HG03097 (cell line): ENCODE data around the gene EEF1AKMT4.

ENCODE experiments used
- ATAC-seq: cut with Tn5 transposase; IDR thresholded peaks from one replicate; pipeline ENCODE4 v1.9.1; 2021; ENCODE audit not compliant: unreplicated experiment, low FRiP score

EEF1AKMT4 gene

DNA sequence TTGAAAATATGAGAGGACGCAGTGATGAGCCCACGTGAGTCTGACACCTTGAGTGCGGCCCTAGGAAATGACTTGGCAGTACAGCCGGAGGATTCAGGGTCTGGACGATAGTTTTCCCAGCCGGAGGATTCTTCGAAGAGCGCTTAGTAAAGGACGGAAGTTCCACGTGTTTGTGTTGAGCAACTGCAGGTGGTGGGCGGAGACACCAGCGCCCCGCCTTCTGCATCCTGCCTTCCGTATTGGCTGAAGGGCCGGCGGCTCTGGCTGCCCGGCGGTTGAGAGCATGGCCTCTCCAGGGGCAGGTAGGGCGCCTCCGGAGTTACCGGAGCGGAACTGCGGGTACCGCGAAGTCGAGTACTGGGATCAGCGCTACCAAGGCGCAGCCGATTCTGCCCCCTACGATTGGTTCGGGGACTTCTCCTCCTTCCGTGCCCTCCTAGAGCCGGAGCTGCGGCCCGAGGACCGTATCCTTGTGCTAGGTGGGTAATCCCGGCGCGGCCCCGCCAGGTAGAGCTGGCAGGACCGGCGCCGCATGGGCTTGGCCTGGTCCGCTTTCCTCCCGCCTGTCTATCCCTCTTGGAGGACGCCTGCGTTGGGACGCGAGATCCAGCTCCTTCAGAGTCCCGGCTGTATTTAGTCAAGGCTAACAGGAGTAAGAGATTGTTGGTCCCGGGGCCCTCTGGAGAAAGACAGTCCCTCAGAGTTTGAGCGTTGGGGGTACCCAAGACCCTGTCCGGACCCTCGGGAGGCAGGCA lies at the start of gene EEF1AKMT4:
TSS of gene EEF1AKMT4 (plus strand) at position 261 of the 755 bp plus-strand sequence. CDS start at position 284, 23 bp downstream.
- peak; percentile 89 for ATAC-seq

DNA sequence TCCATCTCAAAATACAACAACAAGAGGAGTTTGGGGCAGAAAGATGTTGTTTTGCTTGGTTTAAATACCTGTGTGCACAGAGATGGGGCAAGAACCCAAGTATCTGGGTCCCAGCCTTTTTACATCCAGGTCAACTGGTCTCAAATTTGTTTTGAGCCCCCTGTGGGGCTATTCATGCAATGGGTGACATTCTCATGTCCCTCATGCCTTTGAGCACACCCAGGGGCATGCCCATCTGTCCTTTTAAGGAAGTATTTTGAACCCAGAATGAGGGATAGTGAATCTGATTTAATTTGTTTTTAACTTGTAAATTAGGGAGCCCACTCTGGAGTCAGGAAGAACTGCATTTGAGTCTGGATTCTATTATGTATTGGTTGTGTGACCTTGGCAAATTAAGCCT lies 48.6 kb upstream of the EEF1AKMT4 start:
- no peak for ATAC-seq

DNA sequence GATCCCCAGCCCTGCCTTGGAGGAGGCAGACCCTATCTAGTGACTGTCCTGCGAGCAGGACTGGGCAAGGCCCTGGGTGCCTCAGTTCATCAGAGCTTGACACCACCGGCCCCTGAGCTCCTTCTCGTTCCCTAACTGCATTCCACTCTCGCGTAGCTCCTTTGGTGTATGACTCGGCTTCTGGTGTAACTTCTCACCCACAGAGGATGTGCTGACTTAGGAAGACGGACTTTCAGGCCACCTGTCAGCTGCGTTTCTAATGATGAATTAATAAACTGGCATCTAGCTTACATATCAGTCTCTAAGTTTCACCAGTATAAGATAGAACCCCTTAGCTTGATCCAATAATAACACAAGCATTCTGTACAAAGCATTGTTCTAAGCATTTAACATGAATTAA lies 45.9 kb upstream of the EEF1AKMT4 start:
- ATAC-seq: no peak

DNA sequence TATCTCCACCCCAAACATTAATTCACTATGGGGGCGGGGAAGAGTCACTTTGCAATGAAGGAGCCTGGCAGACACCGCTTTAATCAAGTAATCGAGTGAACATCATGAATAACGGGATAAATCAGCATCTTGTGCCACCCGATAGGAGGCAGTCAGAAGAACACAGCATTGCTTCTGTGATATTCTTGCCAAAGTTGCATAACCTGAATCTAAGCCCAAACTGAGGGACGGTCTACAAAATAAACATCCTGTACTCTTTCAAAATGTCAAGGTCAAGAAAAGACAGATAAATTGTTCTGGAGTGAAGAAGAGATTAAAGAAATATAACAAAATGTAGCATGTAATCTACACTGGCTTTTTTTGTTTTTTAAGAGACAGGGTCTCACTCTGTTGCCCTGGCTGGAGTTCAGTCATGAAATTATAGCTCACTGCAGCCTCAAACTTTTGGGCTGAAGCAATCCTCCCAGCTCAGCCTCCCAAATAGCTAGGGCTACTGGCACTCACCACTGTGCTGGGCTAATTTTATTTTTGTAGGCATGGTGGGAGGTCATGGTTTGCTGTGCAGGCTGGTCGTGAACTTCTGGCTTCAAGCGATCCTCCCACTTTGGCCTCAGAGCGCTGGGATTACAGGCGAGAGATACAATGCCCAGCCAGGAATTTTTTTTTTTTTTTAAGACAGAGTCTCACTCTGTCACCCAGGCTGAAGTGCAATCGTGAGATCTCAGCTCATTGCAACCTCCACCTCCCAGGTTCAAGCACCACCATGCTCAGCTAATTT lies 40.1 kb upstream of the EEF1AKMT4 start:
- ATAC-seq: no peak

DNA sequence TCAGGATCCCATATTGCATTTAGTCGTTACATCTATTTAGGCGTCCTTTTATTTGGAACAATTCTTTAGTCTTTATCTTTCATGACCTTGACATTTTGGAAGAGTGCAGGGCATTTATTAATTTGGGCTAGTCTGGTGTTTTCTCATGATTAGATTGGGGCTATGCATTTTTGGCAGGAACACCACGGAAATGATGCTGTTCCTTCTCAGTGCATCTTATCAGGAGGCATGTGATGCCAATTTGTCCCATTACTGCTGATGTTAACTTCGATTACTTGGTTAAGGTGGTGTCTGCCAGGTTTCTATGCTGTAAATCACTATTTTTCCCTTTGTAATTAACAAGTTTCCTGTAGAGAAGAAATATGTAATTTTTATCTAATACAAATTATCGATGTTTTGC lies 38.2 kb upstream of the EEF1AKMT4 start:
- no peak for ATAC-seq

DNA sequence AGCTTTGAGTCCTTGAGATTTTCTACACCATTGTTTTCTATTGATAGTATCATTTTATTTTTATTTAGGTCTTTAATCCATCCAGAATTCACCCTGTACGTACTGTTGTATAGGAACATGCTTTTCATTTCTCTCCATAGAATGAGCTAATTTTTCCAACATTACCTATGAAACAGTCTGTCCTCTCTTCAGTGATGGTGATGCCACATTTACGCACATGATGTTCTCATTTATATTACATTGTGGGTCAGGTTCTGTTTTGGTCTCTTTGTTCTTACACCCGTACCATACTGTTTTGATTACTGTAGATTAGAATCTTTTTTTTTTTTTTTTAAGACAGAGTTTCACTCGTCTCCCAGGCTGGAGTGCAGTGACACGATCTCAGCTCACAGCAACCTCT lies 37.8 kb upstream of the EEF1AKMT4 start:
- no peak for ATAC-seq

DNA sequence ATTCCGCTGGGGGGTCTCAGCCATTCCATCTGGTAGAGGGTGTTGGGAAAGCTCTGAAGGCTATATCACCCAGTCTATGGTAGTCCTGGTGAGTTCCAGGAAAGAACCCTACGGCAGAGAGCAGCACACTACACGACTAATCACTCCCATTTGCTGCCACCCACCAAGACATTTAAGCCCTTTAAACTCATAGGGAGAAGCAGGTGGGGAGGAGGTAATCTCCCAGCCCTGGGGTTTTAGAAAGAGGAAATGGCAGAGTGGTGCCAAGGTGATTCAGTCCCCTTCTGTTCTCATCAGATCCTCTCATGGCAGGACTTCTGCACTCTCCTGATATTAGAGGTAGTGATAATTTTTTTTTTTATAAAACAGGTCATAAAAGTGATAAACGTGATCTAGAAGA lies 30.7 kb upstream of the EEF1AKMT4 start:
- no peak for ATAC-seq

DNA sequence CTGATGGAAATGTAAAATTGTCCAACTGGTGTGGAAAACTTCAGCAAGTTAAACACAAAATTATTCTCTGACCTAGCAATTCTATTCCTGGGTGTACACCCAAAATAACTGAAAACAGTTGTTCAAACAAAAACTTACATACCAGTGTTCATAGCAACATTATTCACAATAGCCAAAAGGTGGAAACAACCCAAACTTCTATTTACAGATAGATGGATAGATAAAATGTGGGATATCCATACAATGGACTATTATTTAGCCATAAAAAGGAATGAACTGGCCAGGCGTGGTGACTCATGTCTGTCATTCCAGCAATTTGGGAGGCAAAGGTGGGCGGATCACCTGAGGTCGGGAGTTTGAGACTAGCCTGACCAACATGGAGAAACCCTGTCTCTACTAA lies 27.0 kb upstream of the EEF1AKMT4 start:
- no peak for ATAC-seq

DNA sequence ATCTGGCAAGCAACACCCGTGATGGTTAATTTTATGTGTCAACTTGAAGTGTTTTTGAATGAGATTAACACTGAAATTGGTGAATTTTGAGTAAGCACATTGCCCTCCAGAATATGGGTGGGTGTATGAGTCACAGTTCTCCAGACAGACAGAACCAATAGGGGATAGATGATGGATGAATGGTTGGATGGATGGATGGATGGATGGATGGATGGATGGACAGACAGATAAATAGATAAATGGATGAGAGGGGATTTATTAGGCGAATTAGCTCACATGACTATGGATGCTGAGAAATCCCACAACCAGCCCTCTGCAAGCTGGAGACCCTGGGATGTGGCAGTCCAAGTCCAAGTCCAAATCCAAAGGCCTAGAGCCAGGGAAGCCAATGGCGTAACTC lies 25.5 kb upstream of the EEF1AKMT4 start:
- ATAC-seq: no peak

DNA sequence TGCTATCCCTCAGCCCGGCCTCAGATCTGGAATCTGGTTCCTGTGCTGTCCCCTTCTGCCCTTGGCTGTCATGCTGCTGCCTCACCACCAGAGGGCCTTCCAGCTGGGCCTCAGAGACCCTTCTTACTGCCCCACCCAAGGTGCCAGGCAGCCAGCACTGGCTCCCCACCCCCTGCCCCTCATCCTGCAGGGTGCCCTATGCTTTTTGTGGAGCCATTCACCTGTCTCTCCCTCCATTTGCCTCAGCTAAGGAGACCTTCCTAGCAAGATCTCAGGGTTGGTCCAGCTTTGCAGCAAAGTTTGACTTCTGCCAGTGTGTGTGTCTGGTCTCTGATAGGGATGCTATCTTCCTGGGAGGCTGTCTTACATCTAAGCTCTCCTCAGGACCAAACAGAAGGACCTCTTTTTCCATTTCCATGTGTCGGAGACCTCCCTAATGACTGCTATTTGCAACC lies 22.0 kb upstream of the EEF1AKMT4 start:
- no peak for ATAC-seq

DNA sequence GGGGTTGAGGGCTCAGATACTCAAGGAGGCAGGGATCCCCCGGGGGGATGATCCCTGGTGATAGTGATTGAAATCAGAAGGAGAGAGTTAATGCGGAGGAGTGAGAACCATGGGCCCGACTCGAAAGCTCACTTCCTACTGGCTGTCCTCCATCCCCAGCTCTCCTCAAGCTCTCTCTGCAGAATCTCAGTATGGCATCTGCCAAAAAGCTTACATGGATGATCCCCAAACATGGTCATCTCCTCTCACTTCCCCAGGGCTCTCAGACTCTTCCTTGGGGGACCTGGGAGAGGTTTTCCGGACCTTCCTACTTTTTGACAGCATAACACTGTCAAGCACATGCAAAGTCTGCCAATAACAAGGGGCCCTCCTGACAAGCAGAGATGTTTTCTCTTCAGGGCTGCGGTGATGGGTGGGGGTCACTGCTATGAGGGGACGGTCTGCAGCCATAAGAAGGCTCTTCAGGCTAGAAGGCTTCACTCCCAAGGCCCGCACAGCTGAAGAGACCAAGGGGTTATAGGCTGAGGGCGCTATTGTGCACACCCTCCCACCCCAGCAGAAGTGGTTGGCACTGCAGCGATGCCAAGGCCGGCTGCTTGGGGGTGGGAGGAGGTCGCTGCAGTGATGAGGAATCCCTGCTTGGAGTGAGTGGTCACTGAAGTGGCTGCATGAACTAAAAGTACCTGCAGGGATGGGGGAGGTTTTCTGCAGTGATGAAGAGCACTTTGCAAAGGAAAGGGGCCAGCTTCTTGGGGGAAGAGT lies 20.9 kb upstream of the EEF1AKMT4 start:
- ATAC-seq: no peak

DNA sequence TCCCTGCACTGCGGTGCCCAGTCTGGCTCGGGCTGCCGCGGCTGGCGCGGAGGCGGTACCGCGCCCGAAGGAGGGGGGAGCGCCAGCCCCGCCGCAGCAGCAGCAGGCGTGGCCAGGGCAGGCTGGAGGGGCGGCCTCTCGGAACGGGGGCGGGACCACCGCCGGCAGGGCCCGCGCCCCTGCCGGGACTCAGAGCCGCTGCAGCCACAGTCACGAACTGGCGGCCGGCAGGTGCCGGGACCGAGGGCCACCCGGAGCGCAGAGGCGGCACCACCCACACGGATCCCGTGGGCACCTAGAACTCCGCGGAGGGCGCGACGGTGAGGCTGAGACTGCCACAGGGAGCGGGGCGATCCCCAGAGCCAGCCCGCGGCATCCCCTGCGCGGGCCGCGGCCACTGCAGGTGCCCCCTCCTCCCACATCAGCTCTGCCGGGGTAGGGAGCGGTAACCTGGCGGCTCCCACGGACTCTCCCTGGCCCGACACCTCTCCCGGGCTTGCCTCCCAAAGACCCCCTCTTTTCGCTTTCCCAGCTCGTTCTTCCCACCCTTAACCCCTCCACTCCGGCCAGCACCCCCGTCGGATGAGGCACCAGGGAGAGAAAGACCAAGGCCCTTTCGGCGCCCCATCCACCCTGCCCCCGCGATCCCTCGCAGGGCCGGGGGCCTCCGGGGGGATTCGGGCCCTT lies 19.9 kb upstream of the EEF1AKMT4 start, which contains the start of gene VWA5B2:
TSS of gene VWA5B2 (plus strand) at position 192 of the 687 bp plus-strand sequence. CDS start 944 bp downstream, outside the sequence.
- ATAC-seq: no peak

DNA sequence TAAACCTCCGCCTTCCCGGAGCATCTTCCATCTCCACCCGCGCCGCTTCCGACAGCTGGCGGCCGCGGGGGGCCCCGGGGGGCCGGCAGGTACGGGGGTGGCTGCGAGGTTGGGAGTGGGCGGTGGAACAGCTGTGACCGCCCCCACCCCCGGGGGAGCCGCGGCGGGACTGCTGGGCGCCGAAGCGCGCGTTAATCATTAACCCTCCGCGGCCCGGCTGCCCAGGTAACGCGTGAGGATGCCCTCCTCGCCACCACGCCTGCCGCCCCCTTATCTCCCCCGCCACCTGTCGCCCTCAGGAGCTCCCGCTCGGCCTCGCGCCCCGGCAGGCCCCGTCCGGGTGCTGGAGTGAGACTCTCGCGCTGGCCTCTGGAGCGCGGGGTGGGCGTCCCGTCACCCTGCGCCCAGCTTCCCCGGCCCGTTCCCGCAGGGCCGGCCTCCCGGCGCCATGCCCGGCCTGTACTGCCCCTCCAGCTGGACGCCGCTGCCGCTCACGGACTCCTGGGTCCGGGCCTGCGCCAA lies 19.3 kb upstream of the EEF1AKMT4 start:
- ATAC-seq: no peak

DNA sequence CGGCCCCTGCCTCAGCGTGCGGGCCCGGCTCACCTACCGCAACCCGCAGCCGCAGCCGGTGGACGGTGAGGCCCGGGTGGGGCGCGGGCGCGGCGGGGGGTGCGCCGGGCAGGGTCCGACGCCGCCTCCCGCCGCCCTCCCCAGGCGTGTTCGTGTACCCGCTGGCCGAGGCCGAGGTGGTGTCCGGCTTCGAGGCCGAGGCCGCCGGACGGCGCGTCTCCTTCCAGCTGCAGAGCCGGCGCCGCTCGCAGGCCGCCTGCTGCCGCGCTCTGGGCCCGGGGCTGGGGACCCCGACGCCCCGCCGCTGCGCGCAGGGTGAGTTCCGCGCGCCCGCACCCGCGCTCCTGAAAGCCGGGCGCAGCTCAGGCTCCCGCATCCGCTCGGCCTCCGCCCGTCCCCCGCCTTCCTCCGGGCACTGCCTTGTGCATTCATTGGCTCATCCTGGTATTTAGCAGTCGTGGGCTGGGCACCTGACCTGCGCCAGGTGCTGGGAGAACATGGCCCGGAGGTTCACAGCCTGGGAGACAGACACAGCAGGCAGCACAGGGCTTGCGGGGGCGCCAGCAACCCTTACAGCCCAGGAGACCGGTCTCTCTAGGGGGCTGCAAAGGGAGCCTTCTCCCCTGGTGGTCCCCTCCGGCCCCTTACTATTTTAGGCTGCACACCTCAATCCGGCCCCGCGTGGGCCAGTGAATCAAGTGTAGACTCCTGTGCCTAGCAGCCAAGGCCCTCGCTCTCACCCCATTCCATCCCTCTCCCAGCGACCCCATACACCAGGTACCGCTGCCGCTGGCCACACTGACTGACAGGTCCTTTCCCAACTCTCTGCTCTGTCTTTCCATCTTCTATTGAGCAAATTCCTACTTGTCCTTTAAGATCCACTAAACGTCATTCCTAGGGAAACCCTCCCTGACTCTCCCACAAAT lies 18.6 kb upstream of the EEF1AKMT4 start:
- no peak for ATAC-seq

DNA sequence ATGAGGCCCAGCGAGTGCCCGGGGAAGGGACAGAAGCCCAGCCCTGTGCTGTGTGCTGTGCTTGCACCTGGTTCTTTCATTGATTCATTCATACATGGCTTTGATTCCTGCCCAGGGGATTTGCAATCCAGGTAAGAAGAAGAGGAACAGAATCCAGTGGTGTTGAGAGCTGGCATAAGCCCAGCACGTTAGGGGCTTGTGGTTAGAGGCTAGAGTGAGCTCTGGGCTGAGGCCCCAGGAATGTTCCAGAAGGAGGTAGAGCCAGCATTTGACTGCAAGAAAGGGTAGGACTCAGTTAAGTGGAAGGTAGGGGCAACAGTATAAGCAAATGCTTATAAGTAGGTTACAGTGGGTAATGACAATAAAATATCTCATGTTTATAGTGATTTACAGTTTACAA lies 17.8 kb upstream of the EEF1AKMT4 start:
- no peak for ATAC-seq

DNA sequence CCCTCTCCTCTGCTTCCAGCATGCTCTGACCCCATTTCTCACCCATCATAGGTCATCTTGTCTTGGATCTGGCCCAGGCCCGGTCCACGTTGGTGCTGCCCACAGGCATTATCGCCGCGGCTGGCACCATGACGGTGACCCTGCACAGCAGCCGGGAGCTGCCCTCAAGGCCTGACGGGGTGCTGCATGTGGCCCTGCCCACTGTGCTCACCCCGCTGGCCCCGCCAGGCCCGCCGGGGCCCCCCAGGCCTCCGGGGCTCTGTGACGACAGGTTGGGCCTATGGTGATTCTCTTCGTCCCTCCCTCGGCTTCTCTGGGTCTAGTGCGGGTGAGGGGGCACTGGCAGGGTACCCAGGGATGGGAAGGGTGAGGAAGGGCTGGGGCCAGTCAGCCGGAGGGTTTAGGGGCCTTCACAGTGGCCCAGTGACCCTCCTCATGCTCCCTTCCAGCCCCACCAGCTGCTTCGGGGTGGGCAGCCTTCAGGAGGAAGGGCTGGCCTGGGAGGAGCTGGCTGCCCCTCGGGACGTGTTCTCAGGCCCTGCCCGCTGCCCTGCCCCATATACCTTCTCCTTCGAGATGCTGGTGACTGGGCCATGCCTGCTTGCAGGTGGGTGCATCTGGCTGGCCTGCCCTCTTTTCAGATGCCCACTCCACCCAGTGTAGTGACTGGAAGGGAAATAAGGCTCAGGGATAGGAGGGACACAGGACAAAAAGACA lies 16.2 kb upstream of the EEF1AKMT4 start:
- no peak for ATAC-seq

DNA sequence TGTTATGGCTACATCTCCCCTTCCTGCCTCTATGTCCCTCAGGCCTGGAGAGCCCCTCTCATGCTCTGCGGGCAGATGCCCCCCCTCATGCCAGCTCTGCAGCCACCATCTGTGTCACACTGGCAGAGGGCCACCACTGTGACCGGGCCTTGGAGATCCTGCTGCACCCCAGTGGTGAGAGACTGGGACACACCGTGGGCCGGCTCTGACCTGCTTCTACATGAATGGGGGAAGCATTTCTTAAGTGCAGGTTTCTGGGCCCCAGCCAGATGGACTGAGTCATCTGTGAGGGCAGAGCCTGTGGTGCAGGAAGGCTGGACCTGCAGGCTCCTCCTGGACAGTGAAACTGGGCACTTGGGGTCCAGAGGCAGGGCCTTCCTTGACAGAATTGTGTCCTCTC lies 15.2 kb upstream of the EEF1AKMT4 start:
- ATAC-seq: no peak

DNA sequence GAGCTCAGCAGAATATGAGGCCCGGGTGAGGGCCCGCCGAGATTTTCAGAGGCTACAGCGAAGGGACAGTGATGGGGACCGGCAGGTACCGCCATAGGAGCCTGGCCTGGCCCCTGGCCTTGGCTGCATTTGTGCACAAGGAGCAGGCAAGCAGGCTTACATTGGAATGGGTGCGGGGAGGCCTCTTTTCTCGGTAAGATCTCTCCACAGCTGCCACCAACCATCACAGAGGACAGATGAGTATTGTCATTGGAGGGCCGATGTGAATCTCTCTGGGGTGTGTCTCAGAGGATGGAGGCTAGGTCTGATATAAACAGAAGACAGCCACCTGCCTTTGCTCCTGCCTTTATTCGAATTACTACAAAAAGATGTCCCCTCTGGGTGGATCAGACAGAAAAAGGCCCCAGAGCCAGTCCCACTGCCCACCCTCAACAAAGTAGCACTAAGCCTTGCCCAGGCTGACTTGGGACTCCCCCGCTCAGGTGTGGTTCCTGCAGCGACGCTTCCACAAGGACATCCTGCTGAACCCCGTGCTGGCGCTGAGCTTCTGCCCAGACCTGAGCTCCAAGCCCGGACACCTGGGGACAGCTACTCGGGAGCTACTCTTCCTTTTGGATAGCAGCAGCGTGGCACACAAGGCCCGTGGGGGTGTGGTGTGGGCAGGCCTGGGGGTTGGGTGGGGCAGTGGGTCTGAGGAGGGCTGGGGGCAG lies 14.6 kb upstream of the EEF1AKMT4 start:
- no peak for ATAC-seq
